ENCODE results near the gene LTBP2.

LTBP2 gene

DNA sequence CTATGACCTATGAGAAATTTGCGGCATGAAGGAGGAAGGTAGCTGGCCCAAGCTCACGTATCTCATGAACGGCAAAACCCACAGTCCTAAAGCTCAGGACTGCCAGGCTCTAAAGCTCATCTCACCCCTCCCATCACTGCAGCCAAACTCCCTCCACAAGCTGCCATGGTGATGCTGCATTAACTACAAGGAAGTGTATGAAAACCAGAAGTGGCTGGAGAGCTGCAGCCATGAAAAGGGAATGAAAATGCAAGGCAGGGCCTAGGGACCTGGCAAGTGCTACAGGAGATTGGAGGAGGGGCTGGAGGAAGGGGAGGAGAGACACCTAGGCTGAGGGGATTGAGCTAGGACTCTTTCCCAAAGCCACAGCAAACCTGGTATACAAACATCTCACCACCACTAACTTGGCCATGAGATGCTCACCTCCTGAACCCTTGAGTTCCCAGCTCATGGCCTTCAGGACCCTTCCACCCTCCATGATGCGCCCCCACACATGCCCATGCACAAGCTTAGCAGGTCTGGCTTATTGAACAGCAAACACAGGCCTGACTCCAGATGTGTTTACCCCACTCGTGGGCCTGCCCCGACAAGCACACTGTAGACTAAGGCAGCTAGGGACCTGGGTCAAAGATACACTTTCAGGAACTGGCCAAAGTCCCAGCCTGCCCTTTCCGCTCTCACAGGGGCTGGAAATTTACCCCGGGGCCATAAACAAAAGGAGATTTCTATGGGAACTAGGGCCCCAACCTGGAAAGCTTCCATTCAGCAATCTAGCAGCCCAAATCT is 42.0 kb downstream of the LTBP2 start:
- DNase-seq = no peak

GRCh38 chr14:74569387-74569786 is 42.6 kb downstream of the LTBP2 start:
- no peak for DNase-seq

GRCh38 chr14:74568911-74569310 is 43.1 kb downstream of the LTBP2 start:
- no peak for DNase-seq

DNA sequence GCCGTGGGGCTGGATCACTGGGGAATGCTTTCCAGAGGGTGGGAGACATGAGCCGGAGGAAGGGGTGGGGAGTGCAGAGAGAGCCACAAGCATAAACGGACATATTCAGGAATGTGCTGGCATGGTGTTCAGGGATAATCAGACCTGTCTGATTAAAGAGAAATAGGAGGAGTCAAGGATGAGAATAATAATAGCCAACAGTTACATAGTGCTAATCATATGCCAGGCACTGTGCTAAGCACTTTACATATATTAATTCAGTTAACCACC is 43.7 kb downstream of the LTBP2 start:
- DNase-seq = no peak

DNA sequence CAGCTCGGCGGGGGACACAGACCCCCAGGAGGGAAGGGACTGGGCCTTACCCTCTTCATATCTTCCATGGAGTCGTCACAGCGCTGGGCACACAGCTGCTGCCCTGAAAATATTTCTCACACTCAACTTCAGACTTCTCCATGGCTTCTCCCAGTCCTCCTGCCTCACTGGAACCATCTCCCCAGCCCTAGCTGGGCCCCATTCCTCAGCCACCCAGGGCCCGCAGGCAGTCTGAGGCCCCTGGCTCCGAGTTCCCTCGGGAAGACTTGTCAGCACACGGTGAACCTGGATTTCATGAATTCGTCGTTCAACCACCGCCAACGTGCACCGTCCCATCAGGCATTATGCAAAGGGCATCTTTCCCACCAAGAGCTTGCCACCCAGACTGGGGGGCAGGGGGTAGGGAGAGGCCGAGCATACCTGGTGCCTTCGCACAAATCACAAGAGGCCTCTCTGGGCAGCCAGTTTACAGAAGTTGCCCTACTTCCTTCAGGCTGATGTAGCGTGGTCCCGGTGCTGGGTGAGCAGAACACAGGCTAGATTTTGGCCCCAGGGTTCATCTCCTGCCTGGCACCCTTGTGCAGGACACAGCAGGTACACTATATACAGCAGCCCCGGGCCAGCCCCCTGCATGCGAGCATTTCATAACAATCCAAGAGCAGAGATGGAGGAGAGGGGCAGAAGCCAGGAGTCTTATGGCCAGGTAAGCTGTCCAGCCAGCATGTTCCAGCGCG is 44.2 kb downstream of the LTBP2 start:
- no peak for DNase-seq

DNA sequence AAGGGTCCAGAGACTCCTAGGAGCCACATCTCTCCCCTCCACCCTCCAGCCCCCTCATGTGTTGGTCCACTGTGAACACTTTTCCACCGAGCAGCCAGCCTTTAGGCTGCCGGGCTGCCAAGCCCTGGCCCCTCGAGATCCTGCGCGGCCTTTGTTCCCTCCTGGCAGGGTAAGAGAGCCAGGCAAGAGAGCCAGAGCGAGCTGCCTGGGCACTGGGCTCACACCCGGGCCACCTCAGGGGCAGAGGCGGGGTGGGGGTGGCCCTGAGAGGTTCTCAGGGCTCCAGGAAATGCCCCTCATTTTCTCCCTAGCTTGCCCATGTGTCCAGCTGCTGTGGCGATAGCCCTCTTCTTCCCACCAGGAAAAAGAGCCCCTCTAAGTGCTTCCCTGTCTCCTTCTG is 44.8 kb downstream of the LTBP2 start:
- DNase-seq = no peak

- no peak for DNase-seq
Measured at GRCh38 chr14:74566174-74567141, 45.6 kb downstream of the LTBP2 start.

DNA sequence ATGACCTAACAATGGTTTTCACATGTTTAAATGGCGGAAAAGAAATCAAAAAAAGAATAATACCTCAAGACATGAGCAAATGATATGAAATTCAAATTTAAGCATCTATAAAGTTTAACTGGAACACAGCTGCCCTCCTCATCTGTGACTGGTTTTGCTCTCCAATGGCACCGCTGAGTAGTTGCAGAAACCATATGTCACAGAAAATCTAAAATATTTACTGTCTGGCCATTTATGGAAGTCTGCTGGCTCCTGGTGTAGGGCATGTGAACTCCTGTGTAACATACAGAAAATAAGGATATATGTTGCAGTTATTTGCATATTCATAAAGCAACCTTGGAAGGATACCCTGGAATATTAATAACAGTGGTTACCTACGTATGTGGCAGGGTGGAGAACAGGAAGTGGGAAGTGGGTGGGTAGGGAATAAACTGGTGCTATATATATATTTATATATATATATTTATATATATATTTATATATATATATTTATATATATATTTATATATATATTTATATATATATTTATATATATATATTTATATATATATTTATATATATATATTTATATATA is 48.4 kb downstream of the LTBP2 start:
- no peak for DNase-seq

DNA sequence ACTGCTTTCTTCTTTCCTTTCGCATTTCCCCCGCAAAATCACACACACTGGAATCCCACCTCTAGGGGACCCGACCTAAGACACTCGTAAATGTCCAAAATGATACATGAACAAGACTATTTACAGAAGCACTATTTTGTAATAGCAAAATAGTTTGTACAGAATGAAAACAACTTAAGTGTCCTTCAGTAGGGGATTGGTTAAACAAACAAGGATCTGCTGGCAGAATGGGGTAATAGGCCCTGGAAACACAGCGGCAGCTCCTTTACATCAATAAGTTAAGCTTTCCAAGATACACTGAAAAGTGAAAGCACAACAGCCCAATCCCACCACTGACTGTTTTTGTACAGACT is 48.8 kb downstream of the LTBP2 start:
- no peak for DNase-seq

DNA sequence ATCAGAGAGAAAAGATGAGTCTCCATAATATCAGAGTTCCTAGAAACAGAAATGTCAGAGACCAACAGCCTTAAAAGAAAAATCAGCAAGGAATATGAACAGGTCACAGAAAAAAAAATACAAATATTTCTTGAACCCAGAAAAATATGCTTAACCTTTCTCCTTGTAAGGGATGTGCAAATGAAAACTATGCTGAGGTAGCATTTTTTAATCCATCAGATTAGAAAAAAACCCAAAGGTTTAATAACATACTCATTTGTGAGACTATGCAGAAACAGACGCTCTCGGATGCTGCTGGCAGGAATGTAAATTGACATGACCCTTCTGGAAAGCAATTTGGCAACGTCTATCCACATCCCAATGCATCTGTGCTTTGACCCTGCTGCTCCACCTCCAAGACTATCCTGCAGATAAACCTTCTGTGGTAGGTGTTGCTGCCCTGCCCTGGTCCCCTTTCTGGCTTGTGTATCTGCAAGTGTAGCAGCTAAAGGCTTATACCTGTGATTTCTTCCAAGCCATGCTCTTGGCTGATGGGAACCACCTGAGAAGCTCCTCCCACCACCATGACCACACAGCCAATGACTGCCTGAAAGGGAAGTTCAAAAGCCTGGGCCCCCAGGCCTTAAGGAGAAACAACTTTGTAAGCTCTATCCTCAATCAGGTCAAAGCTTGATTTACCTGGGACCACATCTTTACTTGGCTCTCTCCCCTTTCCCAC is 49.4 kb downstream of the LTBP2 start:
- no peak for DNase-seq

GRCh38 chr14:74558655-74559054 is 53.4 kb downstream of the LTBP2 start:
- no peak for DNase-seq

GRCh38 chr14:74557691-74558090 is 54.3 kb downstream of the LTBP2 start:
- DNase-seq = no peak

GRCh38 chr14:74555476-74556050 is 56.5 kb downstream of the LTBP2 start:
- DNase-seq = no peak

- DNase-seq = no peak
Measured at GRCh38 chr14:74554742-74555362, 57.2 kb downstream of the LTBP2 start.

GRCh38 chr14:74552623-74553022 is 59.4 kb downstream of the LTBP2 start:
- no peak for DNase-seq

DNA sequence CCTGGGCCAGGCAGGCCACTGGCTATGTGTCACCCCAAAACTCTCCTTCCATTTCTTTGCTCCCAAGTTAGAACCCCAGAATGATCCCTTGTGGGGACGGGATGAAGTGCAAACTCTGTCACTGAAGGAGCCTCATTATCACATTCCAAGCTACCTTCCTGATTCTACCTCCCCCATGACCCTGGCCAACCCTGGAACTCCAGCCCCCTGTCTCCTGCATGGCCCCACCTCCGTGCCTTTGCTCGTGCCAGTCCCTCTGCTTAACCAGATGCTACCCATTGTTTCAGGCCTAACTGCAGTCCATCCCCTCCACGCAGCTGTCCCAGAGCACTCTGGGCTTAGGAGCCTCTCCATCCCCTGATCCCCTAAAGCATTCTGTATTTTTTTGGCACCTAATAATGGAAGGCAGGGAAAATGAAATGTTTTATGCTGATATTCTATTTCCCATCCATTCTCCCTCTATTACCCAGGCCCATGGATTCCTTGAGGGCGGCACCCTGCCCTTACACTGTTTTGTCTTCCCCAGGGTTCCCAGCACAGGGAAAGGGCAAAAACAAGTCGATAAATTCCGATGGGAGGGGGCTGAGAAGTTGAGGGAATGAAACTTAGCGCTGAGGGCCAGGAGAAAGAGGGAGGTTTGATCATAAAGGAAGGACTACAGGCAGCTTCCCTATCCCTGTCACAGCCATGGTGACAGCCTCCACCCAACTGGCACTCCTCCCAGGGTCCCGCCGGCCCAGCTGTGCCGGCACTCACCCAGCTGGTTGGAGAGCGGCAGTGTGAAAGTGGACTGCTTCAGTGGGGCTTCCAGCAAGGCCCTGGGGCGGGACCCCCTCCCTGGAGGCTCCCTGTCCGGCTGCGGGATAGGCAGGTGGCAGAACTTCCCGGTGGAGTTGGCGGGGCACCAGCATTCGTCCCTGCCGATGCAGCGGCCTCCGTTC is 60.3 kb downstream of the LTBP2 start:
- no peak for DNase-seq

- DNase-seq = no peak
Measured at GRCh38 chr14:74551001-74551400, 61.0 kb downstream of the LTBP2 start.

GRCh38 chr14:74550071-74550470 is 62.0 kb downstream of the LTBP2 start:
- no peak for DNase-seq

DNA sequence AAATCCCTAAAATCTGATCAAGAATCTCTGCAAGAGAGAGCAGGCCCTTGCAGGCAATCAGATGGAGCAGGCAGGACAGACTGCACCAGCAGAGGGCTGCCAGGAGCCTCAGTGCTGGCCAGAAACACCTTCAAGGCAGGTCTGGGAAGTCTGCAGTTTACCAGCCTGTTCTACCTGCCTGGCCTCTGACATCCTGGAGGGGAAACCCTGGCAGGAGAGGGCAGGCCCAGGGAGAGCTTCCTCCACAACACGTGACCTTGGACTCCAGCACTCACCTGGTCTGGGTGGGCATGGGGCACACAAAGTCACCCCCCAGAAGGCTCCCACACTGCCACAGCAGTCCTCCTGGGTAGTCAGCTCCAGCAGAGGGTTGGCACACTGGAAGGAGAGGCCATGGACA is 62.4 kb downstream of the LTBP2 start:
- no peak for DNase-seq

- no peak for DNase-seq
Measured at GRCh38 chr14:74548881-74549280, 63.2 kb downstream of the LTBP2 start.

Measured in central memory CD4-positive, alpha-beta T cell (primary cell).